Measurements from ENCODE around the gene PEMT. TPM values are rescaled to one million over a fixed set of nuclear protein-coding genes. Genes with fewer than 3 reads are reported as not detected.
A peak's percentile ranks its signal among the peaks of the same experiment; 100 is the strongest.
"Not testable (repeated sequence)": the region's sequence is repeated elsewhere in the genome, so short reads cannot be mapped to it uniquely, and the experiment has no call there.

PEMT gene, protein sequence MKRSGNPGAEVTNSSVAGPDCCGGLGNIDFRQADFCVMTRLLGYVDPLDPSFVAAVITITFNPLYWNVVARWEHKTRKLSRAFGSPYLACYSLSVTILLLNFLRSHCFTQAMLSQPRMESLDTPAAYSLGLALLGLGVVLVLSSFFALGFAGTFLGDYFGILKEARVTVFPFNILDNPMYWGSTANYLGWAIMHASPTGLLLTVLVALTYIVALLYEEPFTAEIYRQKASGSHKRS
- total RNA-seq = 100 to 1,000 TPM in 1 of 9 donors, 10 to 100 TPM in 8; 41.6 to 111 (median 65.1) TPM
- polyA plus RNA-seq = 100 to 1,000 TPM in 1 of 3 donors, 10 to 100 TPM in 2; 19.7 to 141 (median 89.3) TPM
- long read RNA-seq, donor 1, transcript PEMT-201 (7 exons, 1,013 nt) = major isoform, 28 of 29 reads
- long read RNA-seq, donor 1, partial matches to known transcripts = 0 of 29 reads
- long read RNA-seq, donor 1, other reads (novel, unspliced or antisense) = 0 of 29 reads
- long read RNA-seq, donor 2, transcript PEMT-201 (7 exons, 1,013 nt) = major isoform, 9 of 10 reads
- long read RNA-seq, donor 2, partial matches to known transcripts = 0 of 10 reads
- long read RNA-seq, donor 2, other reads (novel, unspliced or antisense) = 0 of 10 reads
- long read RNA-seq, donor 3, transcript PEMT-201 (7 exons, 1,013 nt) = major isoform, 12 of 15 reads
- long read RNA-seq, donor 3, partial matches to known transcripts = 0 of 15 reads
- long read RNA-seq, donor 3, other reads (novel, unspliced or antisense) = 0 of 15 reads
- long read RNA-seq, donor 4, transcript PEMT-201 (7 exons, 1,013 nt) = major isoform, 37 of 48 reads
- long read RNA-seq, donor 4, partial matches to known transcripts = 1 of 48 reads
- long read RNA-seq, donor 4, other reads (novel, unspliced or antisense) = 9 of 48 reads
- long read RNA-seq, donor 5, transcript PEMT-201 (7 exons, 1,013 nt) = major isoform, 42 of 49 reads
- long read RNA-seq, donor 5, partial matches to known transcripts = 2 of 49 reads
- long read RNA-seq, donor 5, other reads (novel, unspliced or antisense) = 4 of 49 reads
- long read RNA-seq, donor 6, transcript PEMT-210 (5 exons, 803 nt) = minor isoform, 8 of 40 reads
- long read RNA-seq, donor 6, transcript PEMT-201 (7 exons, 1,013 nt) = major isoform, 23 of 40 reads
- long read RNA-seq, donor 6, partial matches to known transcripts = 1 of 40 reads
- long read RNA-seq, donor 6, other reads (novel, unspliced or antisense) = 6 of 40 reads
- long read RNA-seq, donor 7, transcript PEMT-201 (7 exons, 1,013 nt) = major isoform, 7 of 8 reads
- long read RNA-seq, donor 7, partial matches to known transcripts = 0 of 8 reads
- long read RNA-seq, donor 7, other reads (novel, unspliced or antisense) = 0 of 8 reads
- long read RNA-seq, donor 8, transcript PEMT-201 (7 exons, 1,013 nt) = major isoform, 25 of 29 reads
- long read RNA-seq, donor 8, partial matches to known transcripts = 0 of 29 reads
- long read RNA-seq, donor 8, other reads (novel, unspliced or antisense) = 0 of 29 reads
- long read RNA-seq, donor 9, transcript PEMT-201 (7 exons, 1,013 nt) = major isoform, 16 of 17 reads
- long read RNA-seq, donor 9, partial matches to known transcripts = 0 of 17 reads
- long read RNA-seq, donor 9, other reads (novel, unspliced or antisense) = 0 of 17 reads
- long read RNA-seq, donor 10, transcript PEMT-201 (7 exons, 1,013 nt) = major isoform, 17 of 18 reads
- long read RNA-seq, donor 10, partial matches to known transcripts = 0 of 18 reads
- long read RNA-seq, donor 10, other reads (novel, unspliced or antisense) = 0 of 18 reads

- Histone ChIP-seq H3K9me3 (replicated peaks in 1 of 3) (no peaks in the 10 kb centered on the region), H3K4me1 (replicated peaks in 1 of 2) (peaks cover 17 to 28% of the 10 kb centered on the region in 2 donors), H3K36me3 (replicated peaks in 1 of 2) (no peaks in the 10 kb centered on the region), H3K4me3 (peak within 1 kb of the TSS; percentile 34 to 97 (median 68)), H3K27ac (peak within 1 kb of the TSS; percentile 54 to 96 (median 77)), H3K27me3 (no peaks in the 10 kb centered on the region)
- DNase-seq = peak; percentile 94 to 99 (median 98)
- intact Hi-C loops (cut with DNase I) = no loop called here
- TF ChIP-seq, protein P1, sequence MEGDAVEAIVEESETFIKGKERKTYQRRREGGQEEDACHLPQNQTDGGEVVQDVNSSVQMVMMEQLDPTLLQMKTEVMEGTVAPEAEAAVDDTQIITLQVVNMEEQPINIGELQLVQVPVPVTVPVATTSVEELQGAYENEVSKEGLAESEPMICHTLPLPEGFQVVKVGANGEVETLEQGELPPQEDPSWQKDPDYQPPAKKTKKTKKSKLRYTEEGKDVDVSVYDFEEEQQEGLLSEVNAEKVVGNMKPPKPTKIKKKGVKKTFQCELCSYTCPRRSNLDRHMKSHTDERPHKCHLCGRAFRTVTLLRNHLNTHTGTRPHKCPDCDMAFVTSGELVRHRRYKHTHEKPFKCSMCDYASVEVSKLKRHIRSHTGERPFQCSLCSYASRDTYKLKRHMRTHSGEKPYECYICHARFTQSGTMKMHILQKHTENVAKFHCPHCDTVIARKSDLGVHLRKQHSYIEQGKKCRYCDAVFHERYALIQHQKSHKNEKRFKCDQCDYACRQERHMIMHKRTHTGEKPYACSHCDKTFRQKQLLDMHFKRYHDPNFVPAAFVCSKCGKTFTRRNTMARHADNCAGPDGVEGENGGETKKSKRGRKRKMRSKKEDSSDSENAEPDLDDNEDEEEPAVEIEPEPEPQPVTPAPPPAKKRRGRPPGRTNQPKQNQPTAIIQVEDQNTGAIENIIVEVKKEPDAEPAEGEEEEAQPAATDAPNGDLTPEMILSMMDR (IDR thresholded peaks at IDR 0.05) = peak in 2 of 6 experiments; percentile 2 to 6
- peak; percentile 25 to 70 for TF ChIP-seq POLR2A (IDR thresholded peaks at IDR 0.05)
- WGBS, 4 donors = 0 to 1% (median 0%) methylated on average over 15 to 86 of the region's 86 CpGs
These were observed at the start of gene PEMT for GRCh38 chr17:17591355-17592298. Gene PEMT (minus strand): TSS chr17:17591708. CDS start chr17:17591626, 82 bp downstream.

DNA sequence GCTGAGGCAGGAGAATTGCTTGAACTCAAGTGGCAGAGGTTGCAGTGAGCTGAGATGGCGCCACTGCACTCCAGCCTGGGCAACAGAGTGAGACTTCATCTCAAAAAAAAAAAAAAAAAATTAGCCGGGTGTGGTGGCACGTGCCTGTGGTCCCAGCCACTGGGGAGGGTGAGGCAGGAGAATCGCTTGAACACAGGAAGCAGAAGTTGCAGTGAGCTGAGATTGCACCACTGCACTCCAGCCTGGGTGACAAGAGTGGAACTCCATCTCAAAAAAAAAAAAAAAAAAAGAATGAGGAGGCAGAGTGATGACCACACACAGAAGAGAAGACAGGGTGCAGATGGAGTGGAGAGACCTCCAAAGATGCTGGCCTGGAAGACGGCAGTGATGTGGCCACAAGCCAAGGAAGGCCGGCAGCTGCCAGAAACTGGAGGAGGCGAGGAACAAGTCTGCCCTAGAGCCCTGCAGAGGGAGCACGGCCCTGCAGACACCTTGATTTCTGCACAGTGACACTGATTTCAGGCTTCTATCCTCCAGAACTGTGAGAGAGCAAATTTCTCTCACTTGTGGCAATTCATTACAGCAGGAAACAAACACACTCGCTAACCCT, 48.3 kb upstream of the PEMT start:
- H3K4me1 ChIP-seq (replicated peaks in 1 of 2); H3K9me3 ChIP-seq (replicated peaks in 1 of 3); H3K4me3 ChIP-seq; H3K27me3 ChIP-seq; H3K27ac ChIP-seq; H3K36me3 ChIP-seq (replicated peaks in 1 of 2): not testable (repeated sequence)
- WGBS, 4 donors = 54 to 75% (median 68%) methylated on average over 9 of the region's 9 CpGs
- peak in 1 of 7 donors; percentile 26 for DNase-seq
- intact Hi-C loops (cut with DNase I) = loop anchor here (2.0 to 5.0 kb wide), 2 partner anchors 143 to 287 kb away; partner anchors contain the start of gene RASD1 (in 1 of the 2)

- Histone ChIP-seq H3K4me1 (replicated peaks in 1 of 2) (no peaks in the 10 kb centered on the region), H3K4me3 (no peak overlapping the region)
- intact Hi-C loops (cut with DNase I) = no loop called here
These were observed 47.0 kb upstream of the PEMT start for GRCh38 chr17:17638467-17638866.

More at GRCh38 chr17:17638467-17638866, 47.0 kb upstream of the PEMT start:
- H3K36me3 ChIP-seq (replicated peaks in 1 of 2) = no peaks in the 10 kb centered on the region
- H3K27me3 ChIP-seq = no peaks in the 10 kb centered on the region
- H3K9me3 ChIP-seq (replicated peaks in 1 of 3) = no peaks in the 10 kb centered on the region
- DNase-seq = no peak
- TF ChIP-seq POLR2A (IDR thresholded peaks at IDR 0.05) = no peak
- TF ChIP-seq, protein P1 (IDR thresholded peaks at IDR 0.05) = no peak
- 64 to 100% (median 76%) methylated on average over 2 of the region's 2 CpGs for WGBS, 4 donors
- no peak overlapping the region for H3K27ac ChIP-seq

All from adrenal gland (tissue), 19 donors.